Skeletal muscle tissue (tissue), 5 donors: ENCODE data around the gene SPAG6. TPM values are rescaled to one million over a fixed set of nuclear protein-coding genes. Genes with fewer than 3 reads are reported as not detected.

Experiments
- H3K27ac ChIP-seq: one replicate; pipeline ENCODE4 v1.7.0; 2013; ENCODE audit warnings: mild to moderate bottlenecking, low read depth, low read length, inconsistent platforms
- H3K27me3 ChIP-seq, 3 donors: one replicate each; pipeline ENCODE4 v1.7.0; 2013; ENCODE audit warnings: low read length in 3 of 3; ENCODE audit not compliant: control insufficient read depth in 3 of 3, insufficient read depth in 3 of 3
- H3K36me3 ChIP-seq, 3 donors: one replicate each; pipeline ENCODE4 v1.7.0; 2013; ENCODE audit warnings: low read length in 3 of 3; ENCODE audit not compliant: control insufficient read depth in 3 of 3, insufficient read depth in 3 of 3
- H3K4me1 ChIP-seq, 3 donors: one replicate each; pipeline ENCODE4 v1.7.0; 2013; ENCODE audit warnings: low read length in 3 of 3, mild to moderate bottlenecking in 3 of 3; ENCODE audit not compliant: control insufficient read depth in 3 of 3, insufficient read depth in 3 of 3
- H3K4me3 ChIP-seq, 3 donors: one replicate each; pipeline ENCODE4 v1.7.0; 2013; ENCODE audit warnings: low read length in 3 of 3
- H3K9ac ChIP-seq, 3 donors: one replicate each; pipeline ENCODE4 v1.7.0; 2013; ENCODE audit warnings: low read length in 3 of 3, mild to moderate bottlenecking in 3 of 3, moderate library complexity in 2 of 3, low read depth in 1 of 3
- H3K9me3 ChIP-seq, 3 donors: one replicate each; pipeline ENCODE4 v1.7.0; 2013; ENCODE audit warnings: low read length in 3 of 3; ENCODE audit not compliant: control insufficient read depth in 3 of 3
- small RNA-seq: library from RNA; depleted of rRNA; stranded (forward); fragments of <200 nt; gene quantifications from one replicate; pipeline ENCODE3, GENCODE V24; 2014
- total RNA-seq: library from RNA; depleted of rRNA; stranded (reverse); fragments of >200 nt; gene quantifications from one replicate; pipeline ENCODE4 v1.2.3, GENCODE V29; 2014
- donor health status: Osteomylitis.

SPAG6 gene
- total RNA-seq, 1 donor from 2014 or later, result 2.6 TPM

DNA sequence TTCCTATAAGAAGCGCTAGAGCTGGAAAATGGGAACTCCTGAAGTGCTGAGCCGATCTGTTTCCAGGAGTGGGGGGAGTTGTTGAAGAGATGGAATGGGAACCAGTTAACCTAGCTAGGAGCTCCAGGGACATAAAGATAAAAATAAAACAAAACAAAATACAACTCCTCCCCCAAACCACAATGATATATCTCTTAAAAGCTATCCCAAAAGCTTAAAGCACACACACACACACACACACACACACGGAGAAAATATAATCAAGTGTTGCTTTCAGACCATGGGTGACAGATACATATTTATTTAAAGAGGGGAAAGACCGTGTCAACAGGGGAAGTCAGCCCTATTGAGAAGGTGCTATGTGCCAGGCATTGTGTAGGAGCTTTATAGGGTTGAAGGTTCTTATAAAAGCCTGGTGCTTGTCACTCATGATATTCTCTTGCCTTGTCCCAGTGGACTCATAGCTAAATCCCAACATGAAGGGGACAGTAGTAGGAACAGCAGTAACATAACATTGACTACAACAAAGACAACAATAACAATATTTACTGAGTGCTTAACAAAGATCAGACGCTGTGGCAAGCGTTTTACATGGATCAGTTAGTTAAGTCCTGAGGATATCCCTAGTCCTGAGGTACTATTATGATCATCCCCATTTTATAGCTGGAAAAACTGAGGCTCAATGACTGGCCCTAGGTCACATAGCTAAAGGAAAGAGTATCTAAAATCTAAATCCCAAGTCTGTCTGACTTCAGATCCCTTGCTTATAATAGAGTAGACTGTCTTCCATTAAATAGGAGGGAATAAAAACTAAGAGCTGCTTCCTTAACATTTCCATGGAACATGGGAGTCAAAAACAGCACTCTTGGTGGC is 115.5 kb downstream of the SPAG6 start:
- H3K27ac ChIP-seq, result no peak overlapping the region
- H3K27me3 ChIP-seq, result peaks cover 0 to 3% (median 0%) of the 10 kb centered on the region in 3 donors
- H3K9ac ChIP-seq, result no peak overlapping the region
- no peak overlapping the region for H3K4me3 ChIP-seq
- no peaks in the 10 kb centered on the region for H3K4me1 ChIP-seq
- H3K36me3 ChIP-seq, result no peaks in the 10 kb centered on the region
- H3K9me3 ChIP-seq, result no peaks in the 10 kb centered on the region

DNA sequence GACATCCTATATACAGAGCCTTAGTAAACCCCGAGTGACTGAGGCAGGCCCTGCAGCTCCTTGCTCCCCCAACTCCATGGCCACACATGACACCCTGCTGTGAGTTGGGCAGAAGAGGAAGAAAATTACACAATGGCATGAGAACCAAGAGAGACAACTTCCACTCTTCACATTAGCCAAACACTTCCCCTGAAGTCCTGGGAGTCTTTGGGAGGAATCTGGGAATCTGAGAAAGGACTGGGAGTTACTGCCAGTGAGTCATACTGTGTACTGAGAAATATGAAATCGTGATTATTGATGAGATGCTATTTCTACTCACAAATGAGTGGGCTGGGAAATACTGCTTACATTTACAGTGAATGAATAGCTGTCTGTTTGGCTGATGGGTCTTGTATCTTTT is 116.6 kb downstream of the SPAG6 start:
- H3K4me3 ChIP-seq, result no peak overlapping the region
- no peaks in the 10 kb centered on the region for H3K9me3 ChIP-seq
- no peak overlapping the region for H3K9ac ChIP-seq
- H3K4me1 ChIP-seq, result no peaks in the 10 kb centered on the region
- no peaks in the 10 kb centered on the region for H3K36me3 ChIP-seq
- no peak overlapping the region for H3K27ac ChIP-seq
- peaks cover 0 to 3% (median 0%) of the 10 kb centered on the region in 3 donors for H3K27me3 ChIP-seq

DNA sequence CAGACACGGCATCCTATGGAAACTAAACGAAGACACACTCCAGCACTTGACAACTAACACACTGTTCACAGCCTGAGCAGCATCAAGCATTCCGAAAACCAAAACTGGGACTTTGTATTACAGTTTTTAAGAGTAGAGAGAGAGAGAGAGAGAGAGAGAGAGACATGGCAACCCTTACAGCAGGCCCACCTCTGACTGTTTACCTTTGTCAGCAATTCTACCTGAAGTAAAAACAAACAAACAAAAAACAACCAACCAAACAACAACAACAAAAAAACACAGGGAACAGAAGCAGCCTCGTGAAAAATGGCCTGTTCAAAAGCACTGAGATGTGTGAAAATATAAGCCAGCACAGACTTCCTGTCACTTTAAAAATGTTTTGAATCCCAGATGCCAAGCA is 118.0 kb downstream of the SPAG6 start:
- Histone ChIP-seq H3K4me1 (no peaks in the 10 kb centered on the region), H3K27ac (no peak overlapping the region), H3K9me3 (no peaks in the 10 kb centered on the region), H3K27me3 (peaks cover 0 to 3% (median 0%) of the 10 kb centered on the region in 3 donors), H3K9ac (no peak overlapping the region), H3K4me3 (no peak overlapping the region), H3K36me3 (no peaks in the 10 kb centered on the region)

DNA sequence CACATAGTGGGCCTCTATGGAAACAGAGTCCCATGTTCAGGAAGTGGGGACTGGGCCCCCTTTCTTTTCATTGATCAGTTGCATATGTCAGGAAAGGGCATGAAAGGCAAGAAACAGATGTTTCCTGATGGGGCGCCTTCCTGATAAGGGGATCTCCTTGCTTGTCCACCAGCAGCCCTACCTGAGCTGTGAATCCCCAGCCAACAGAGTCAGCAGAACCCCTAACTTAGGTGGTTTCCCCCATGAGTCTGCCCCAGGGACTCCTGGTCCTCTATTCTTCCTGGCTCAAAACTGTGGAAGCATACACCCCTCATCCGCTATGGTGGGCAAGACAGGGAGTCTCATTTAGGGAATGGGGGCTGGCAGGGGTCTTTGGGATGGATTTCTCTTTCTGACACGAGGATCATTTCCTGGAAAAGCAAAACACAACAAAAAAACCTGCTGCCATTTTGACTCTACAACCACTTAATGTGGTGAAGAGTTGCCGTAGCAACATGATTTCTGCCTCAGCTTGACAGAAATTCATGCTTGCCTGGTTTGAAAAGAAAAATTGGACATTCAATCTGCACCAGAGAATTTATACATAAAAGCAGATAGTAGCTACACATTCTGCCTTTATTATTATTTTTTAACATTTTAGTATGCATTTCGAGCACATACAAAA is 119.8 kb downstream of the SPAG6 start:
- Histone ChIP-seq H3K9ac (no peak overlapping the region), H3K9me3 (no peaks in the 10 kb centered on the region), H3K4me3 (no peak overlapping the region), H3K27ac (no peak overlapping the region), H3K4me1 (no peaks in the 10 kb centered on the region), H3K27me3 (no peaks in the 10 kb centered on the region), H3K36me3 (no peaks in the 10 kb centered on the region)

DNA sequence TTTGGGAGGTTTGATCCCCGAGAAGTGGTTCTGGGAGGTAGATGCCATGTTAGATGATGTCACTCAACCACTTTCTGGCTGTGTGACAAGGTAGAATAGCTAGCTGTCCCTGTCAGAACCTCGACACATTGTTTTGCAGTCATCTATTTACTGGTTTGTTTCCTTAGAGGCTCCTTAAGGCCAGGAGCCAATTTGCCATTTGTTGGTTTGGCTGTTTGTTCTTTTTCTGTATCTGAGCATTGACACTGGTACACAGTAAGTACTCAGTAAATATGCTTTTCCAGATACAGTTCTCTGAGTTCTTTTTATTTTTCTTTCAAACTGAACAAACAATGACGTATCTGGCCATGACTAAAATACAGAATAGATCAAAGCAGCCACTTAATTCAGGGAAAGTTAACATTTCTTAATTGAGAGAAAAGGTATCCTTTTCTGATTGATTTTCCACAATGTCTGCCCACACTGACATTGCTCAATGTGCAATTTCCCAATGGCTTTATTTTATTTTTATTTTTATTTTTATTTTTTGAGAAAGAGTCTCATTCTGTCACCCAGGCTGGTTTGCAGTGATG is 121.6 kb downstream of the SPAG6 start:
- H3K9me3 ChIP-seq, result no peaks in the 10 kb centered on the region
- no peak overlapping the region for H3K27ac ChIP-seq
- no peaks in the 10 kb centered on the region for H3K4me1 ChIP-seq
- no peaks in the 10 kb centered on the region for H3K36me3 ChIP-seq
- peaks cover 0 to 4% (median 0%) of the 10 kb centered on the region in 3 donors for H3K27me3 ChIP-seq
- H3K4me3 ChIP-seq, result no peak overlapping the region
- H3K9ac ChIP-seq, result no peak overlapping the region

Small RNA genes lying within 50 kb of the gene (small RNA-seq; reads per million reads assigned to genes)
- 0.12 reads per million for gene AL158211.3

Other genes starting within 250 kb of the SPAG6 start
- gene EBLN1, start 127.5 kb upstream of the SPAG6 start, total RNA-seq, result under 0.01 TPM
- gene COMMD3, start 29.1 kb upstream of the SPAG6 start, total RNA-seq, result 71.5 TPM
- gene BMI1, start 24.4 kb upstream of the SPAG6 start, total RNA-seq, result 31.3 TPM